NCI-H446 (cell line): ENCODE results near the gene MADCAM1.
"Not testable (repeated sequence)": the region's sequence is repeated elsewhere in the genome, so short reads cannot be mapped to it uniquely, and the experiment has no call there.

Experiments
- DNase-seq, 2 experiments: peaks; one replicate each; lab custom pipeline; 2025; lab: John Stamatoyannopoulos, UW

Gene MADCAM1

DNA sequence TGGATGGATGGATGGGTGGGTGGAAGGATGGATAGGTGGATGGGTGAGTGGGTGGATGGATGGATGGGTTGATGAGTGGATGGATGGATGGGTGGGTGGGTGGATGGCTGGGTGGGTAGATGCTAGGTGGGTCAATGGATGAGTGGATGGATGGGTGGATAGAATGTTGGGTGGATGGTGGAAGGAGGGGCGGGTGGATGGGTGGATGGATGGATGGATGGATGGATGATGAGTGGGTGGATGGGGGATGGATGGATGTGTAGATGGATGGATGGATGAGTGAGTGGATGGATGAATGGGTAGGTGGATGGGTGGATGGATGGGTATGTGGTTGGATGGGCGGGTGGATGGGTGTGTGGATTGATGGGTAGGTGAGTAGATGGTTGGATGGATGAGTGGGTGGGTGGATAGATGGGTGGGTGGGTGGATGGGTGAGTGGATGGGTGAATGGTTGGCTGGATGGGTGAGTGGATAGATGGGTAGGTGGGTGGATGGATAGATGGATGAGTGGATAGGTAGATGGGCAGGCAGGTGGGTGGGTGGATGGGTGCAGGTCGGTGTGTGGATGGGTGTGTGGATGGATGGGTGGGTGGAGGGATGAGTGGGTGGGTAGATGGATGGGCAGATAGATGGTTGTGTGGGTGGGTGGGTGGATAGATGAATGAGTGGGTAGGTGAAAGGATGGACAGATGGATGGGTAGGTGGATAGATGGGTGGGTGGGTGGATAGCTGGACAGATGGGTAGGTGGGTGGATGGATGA is 31.1 kb upstream of the MADCAM1 start:
- no peak for DNase-seq

GRCh38 chr19:467554-467953 is 28.7 kb upstream of the MADCAM1 start:
- no peak for DNase-seq

- DNase-seq: no peak
These were observed 27.6 kb upstream of the MADCAM1 start for GRCh38 chr19:468587-469256.

- no peak for DNase-seq
These were observed 26.5 kb upstream of the MADCAM1 start for GRCh38 chr19:469833-470232.

DNA sequence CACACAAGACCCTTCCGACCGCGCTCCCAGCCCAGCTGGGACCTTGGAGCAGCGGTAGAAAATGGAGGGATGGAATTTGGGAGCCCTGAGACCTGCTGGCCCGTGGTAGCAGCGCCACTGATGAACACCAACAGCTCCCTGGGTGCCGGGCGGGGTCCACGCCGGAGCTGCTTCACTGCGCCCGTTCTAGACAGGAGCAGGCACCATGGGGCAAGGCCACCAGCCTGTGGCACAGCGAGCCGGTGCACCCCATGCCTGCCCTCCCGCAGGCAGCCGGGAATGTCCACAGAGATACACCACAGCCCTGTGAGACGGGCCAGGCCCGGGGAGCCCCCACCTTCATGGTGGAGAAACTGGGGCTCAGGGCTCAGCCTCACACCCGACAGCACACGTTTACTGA is 25.6 kb upstream of the MADCAM1 start:
- DNase-seq: no peak

- no peak for DNase-seq
These were observed 24.1 kb upstream of the MADCAM1 start for GRCh38 chr19:472005-472858.

DNA sequence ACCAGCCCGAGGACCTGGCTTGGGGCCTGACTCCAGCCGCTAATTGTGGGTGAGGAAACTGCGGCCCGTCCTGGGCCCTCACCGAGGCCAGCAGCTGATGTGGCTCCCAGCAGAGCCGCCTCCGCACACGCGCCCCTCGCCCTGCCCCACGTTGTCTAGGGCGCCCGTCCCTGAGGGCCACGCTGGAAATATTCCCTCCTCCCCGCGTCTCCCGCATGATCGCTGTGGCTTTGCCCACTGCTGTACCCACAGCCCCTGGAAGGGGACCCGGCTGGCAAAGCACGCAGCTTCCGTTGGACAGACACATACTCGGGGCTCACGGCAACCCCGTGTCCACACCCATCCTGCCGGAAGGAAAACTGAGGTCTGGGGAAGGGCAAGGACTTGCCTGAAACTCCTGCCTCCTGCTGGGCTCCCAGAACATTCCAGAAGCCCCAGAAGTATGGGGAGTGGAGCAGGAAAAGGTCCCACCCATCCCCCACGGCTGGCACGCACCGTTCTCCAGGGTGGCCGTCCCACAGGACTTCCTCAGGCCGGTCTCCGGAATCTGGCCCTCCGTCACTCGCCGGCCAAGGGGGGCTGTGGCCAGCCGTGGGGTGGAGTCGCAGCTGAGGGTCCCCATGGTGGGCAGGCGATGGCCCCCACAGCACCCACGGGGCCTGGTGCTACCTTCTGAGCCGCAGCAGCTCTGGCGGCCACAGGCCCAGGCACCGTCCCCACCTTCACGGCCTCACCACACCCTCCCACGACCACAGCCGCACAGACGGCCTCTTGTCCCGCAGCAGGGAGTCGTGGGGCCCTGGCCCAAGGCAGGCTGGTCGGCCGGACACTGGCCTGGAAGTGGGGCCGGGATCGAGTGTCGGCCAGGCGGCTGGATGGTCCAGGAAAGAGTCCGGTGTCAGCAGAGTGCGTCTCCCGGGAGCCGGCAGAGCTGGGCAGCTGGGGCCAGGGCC is 21.9 kb upstream of the MADCAM1 start:
- no peak for DNase-seq

DNA sequence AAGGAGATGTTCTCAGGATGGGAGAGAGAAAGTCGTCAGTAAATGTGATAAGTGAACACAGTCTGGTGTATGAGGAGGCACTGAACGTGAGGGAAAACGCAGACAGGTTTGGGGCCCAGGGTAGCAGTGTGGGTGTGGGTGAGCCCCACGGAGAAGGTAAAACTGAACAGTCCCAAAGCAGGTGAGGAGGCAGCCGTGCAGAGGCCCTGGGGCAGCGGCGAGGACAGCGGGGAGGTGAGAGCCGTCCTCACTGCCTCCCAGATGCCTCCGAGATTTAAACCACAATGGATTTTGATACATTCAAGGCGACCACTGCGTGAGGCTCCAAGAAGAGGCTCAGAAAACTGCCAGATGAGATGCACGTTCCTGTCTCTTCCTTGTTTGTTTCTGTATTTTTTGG is 20.9 kb upstream of the MADCAM1 start:
- DNase-seq: no peak

DNA sequence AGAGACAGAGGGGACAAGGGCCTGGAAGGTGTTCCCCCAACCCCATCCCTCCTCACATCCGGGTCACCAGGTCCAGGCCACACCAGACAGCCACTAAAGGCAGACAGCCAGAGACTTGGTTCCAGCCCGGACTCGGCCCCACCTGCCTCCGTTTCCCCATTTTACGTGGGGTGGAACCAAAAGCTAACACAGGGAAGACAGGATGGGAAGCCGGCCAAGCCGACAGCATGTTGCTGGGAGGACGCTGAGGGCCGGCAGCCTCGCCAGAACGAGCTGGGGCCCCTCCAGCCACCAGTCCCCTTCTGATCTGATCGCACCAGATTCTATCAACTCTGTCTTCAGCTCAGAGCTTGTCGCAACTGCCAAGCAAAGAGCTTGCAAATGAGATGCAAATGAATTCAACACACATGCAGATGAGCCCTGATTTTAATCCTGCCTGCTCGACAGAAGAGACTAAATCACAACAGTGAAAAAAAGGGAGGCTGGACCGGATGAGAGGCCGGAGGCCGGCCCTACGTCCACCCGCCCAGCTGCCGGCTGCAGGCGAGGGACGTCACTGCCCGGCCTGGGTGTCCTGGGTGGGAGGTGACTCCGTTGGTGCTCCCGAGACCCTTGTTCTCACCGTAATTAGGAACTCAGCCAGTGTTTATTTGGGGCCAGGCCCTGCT is 17.9 kb upstream of the MADCAM1 start:
- no peak for DNase-seq

DNA sequence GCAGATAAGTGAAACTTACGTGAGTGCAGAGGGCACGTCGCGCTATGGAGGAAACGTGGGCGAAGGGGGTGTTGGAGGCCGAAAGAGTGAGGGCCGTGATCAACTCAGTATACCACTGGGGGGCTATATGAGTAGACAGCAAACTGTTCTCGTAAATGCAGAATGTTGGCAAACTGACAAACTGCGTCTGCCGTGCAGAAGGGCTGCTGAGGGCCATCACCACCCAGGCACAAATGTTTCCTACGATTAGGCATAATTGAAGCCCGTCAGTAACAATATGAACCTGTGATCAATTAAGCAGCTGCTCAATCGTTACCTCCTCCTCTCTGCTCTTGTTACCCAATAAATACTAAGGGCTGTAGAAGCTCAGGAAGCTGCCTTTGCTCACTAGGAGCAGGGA is 17.3 kb upstream of the MADCAM1 start:
- DNase-seq: no peak

DNA sequence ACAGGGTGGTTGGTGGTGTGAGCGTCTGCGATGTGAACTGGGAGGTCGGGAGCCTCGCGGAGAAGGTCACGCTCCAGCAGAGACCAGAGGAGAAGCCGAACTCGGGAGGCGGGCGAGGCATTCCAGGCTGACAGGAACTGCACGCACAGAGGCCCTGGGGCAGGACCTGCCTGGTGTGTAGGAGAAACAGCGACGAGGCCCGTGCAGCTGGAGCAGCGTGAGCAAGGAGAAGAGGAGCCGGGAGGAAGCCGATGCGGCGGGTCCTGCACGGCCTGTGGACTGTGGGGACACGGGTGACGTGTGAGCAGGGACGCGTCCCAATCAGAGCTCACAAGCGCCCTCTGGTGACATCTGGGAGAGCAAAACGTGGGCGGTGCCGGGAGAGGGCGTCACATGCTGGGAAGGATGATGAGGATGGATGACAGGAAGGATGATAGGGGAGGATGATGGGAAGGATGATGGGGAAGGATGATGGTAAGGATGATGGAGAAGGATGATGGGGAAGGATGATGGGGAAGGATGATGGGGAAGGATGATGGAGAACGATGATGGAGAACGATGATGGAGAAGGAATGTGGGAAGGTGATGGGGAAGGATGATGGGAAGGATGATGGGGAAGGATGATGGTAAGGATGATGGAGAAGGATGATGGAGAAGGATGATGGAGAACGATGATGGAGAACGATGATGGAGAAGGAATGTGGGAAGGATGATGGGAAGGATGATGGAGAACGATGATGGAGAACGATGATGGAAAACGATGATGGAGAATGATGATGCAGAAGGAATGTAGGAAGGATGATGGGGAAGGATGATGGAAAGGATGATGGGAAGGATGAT is 16.1 kb upstream of the MADCAM1 start:
- DNase-seq: no peak

DNA sequence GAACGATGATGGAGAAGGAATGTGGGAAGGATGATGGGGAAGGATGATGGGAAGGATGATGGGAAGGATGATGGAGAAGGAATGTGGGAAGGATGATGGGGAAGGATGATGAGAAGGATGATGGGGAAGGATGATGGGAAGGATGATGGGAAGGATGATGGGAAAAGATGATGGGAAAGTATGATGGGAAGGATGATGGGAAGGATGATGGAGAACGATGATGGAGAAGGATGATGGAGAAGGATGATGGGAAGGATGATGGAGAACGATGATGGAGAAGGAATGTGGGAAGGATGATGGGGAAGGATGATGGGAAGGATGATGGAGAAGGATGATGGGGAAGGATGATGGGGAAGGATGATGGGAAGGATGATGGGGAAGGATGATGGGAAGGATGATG is 15.2 kb upstream of the MADCAM1 start:
- not testable (repeated sequence) for DNase-seq

- no peak for DNase-seq
These were observed 13.9 kb upstream of the MADCAM1 start for GRCh38 chr19:482186-483041.

GRCh38 chr19:483332-484072 is 12.8 kb upstream of the MADCAM1 start:
- DNase-seq: no peak

DNA sequence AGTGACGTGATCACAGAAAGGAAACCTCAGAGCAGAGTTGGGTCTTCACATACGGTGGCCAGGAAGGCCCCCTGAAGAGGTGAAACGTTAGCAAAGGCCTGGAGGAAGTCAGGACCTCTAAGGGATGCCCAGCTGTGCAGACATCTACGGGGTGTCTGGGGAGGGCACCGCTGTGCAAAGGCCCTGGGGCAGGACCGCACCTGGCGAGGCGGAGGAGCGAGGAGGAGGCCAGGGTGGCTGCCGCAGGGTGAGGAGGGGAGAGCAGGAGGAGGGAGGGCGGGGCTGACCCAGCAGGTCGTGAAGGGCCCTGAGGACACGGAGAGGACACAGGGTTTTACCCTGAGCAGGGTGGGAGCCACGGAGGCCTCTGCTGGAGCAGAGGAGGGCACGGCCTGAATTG is 11.8 kb upstream of the MADCAM1 start:
- no peak for DNase-seq

DNA sequence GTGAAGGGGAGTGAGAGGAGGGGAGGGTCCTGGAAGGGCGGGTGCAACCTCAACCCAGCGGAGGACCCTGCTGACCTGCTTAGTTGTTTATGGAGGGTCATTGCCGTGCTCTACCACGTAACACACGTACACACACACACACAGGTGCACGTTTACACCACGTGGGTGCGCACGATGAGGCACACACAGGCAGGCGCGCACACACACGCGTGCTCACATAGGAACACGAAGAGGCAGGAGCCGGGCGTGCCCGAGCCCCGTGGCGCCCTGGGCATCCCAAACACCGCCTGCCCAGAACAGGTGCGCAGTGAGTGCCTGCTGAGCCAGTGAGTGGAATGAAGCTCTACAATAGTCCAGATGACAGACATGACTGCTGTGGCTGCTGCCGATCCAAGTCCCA is 11.2 kb upstream of the MADCAM1 start:
- DNase-seq: no peak

DNA sequence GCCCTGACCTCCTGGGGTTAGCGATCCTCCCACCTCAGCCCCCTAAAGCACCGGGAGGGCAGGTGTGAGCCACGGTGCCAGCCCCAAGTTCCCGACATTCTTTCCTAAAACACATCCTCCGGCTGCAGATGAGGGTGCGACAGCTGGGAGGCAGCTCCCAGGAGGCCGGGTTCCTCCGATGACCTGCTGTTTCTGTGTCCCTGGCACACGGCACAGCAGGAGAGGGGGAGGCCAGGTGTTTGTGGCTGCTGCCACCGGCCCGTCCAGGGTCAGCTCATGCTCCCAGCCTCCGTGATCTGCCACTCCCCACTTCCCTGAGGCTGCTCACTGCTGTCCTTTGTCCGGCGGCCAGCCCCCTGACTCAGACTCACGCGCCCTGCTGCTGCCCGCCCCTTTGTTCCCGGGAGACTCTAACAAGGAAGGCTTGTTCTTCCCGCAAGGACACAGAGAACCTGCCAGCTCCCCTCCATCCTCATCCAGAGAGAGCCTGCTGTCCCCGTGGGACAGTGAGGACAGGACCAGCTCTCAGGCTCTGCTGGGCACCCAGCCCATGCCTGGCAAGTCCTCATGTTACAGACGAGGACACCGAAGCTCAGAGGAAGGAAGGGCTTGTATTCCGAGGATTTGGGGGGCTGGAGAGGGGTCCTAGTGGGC is 10.6 kb upstream of the MADCAM1 start:
- DNase-seq: no peak
